Vagina (tissue), 2 donors: ENCODE data around the gene CDH4.

Experiments used
- CTCF ChIP-seq, 3 experiments: fragments of 450-650 bp in 2 of 3; fragments of 200-600 bp in 1 of 3; sonication (generic) in 1 of 3; IDR thresholded peaks; one replicate each; pipeline ENCODE4 v1.5.1; 2017 to 2019; ENCODE audit warnings: antibody characterized with exemption in 3 of 3, mild to moderate bottlenecking in 2 of 3, moderate library complexity in 2 of 3
- POLR2A ChIP-seq, 2 donors: fragments of 450-650 bp; IDR thresholded peaks; one replicate each; pipeline ENCODE4 v1.6.1; 2017; ENCODE audit warnings: antibody characterized with exemption in 2 of 2, mild to moderate bottlenecking in 2 of 2, moderate library complexity in 2 of 2
- POLR2AphosphoS5 ChIP-seq, 2 donors: sonication (generic); formaldehyde crosslinking; IDR thresholded peaks; one replicate each; pipeline ENCODE4 v1.9.0; 2017; ENCODE audit warnings: antibody characterized with exemption in 2 of 2, mild to moderate bottlenecking in 2 of 2, low read depth in 1 of 2; ENCODE audit not compliant: insufficient read depth in 1 of 2

DNA sequence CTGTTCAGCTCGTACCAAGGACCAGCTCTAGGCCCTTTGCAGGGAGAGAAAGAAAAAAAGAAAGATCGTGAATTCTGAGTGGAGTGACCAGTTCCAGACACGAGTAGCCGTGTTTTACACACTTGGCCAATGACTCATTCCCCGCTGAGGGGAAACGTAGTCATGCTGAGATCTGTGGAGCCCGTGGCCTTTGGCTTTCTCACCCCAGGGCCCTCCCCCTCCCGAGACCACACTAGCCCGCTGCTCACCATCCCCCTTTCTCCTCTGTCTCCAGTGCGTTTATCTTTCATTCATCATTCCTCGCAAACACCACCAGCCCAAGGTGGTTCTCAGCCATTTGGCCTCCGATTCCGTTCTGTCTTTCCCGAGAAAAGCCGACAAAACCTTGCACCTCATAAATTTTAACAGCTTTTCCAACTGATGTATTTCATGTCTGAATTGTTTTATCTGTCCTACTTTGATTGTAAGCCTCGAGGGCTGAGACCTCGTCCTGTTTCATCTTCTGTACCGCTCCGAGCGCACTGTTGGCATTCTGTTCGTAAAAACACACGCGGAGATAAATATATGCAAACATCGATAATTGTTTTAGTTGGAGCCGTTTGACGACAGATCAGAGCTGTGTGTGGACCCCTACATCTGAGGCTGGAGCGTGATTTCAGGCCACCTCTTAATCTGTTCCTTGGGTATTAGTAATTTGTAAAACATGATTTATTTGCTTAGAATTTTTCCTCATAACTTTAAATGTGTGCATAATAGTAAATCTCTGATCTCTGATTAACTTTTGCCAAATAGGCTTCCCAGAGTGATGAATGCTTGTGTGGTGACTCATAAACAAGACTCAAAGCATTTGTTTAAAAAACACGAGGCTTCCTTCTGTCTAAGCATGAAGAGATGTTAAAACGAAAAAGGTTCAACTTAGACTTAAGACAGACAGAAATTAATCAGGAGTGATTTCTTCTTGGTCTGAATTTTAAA is 336.6 kb downstream of the CDH4 start:
- TF ChIP-seq CTCF (IDR thresholded peaks at IDR 0.05) (no peak), POLR2A (IDR thresholded peaks at IDR 0.05) (no peak), POLR2AphosphoS5 (IDR thresholded peaks at IDR 0.05; ENCODE audit: insufficient read depth in 1 of 2, low read depth in 1 of 2) (no peak)
